ENCODE data around the gene DICER1.
"Not testable (repeated sequence)": the region's sequence is repeated elsewhere in the genome, so short reads cannot be mapped to it uniquely, and the experiment has no call there.

The DICER1 gene

GRCh38 chr14:95147597-95147996 is 9.7 kb downstream of the DICER1 start:
- no peak for FAIRE-seq

GRCh38 chr14:95146079-95146771 is 11.1 kb downstream of the DICER1 start:
- no peak for FAIRE-seq

- FAIRE-seq: no peak
Observed at GRCh38 chr14:95144849-95145248, 12.5 kb downstream of the DICER1 start.

- no peak for FAIRE-seq
Observed at GRCh38 chr14:95143808-95144620, 13.3 kb downstream of the DICER1 start.

- FAIRE-seq: no peak
Observed at GRCh38 chr14:95142208-95142607, 15.1 kb downstream of the DICER1 start.

GRCh38 chr14:95141684-95142083 is 15.6 kb downstream of the DICER1 start:
- FAIRE-seq: no peak

GRCh38 chr14:95140060-95140858 is 17.1 kb downstream of the DICER1 start:
- no peak for FAIRE-seq

GRCh38 chr14:95138876-95139275 is 18.5 kb downstream of the DICER1 start:
- FAIRE-seq: no peak

- not testable (repeated sequence) for FAIRE-seq
Observed at GRCh38 chr14:95138455-95138854, 18.9 kb downstream of the DICER1 start.

- no peak for FAIRE-seq
Observed at GRCh38 chr14:95137804-95138167, 19.5 kb downstream of the DICER1 start.

- no peak for FAIRE-seq
Observed at GRCh38 chr14:95137164-95137803, 20.0 kb downstream of the DICER1 start.

GRCh38 chr14:95136631-95137030 is 20.7 kb downstream of the DICER1 start:
- FAIRE-seq: no peak

GRCh38 chr14:95134304-95134933 is 22.9 kb downstream of the DICER1 start:
- no peak for FAIRE-seq

GRCh38 chr14:95133282-95133681 is 24.0 kb downstream of the DICER1 start:
- FAIRE-seq: no peak

- FAIRE-seq: no peak
Observed at GRCh38 chr14:95132760-95133159, 24.6 kb downstream of the DICER1 start.

GRCh38 chr14:95130549-95130948 is 26.8 kb downstream of the DICER1 start:
- FAIRE-seq: no peak

GRCh38 chr14:95128140-95128539 is 29.2 kb downstream of the DICER1 start:
- no peak for FAIRE-seq

GRCh38 chr14:95127531-95127911 is 29.8 kb downstream of the DICER1 start:
- FAIRE-seq: no peak

GRCh38 chr14:95126906-95127530 is 30.3 kb downstream of the DICER1 start:
- FAIRE-seq: no peak

- FAIRE-seq: no peak
Observed at GRCh38 chr14:95125915-95126314, 31.4 kb downstream of the DICER1 start.

- FAIRE-seq: no peak
Observed at GRCh38 chr14:95125221-95125620, 32.1 kb downstream of the DICER1 start.

Measured in TTC549 (cell line).